Islet of Langerhans (tissue), 1 donor: Measurements from ENCODE around the gene S100B.

ENCODE experiments used
- FAIRE-seq: peaks from one replicate; lab custom pipeline; 2011; peaks lifted over from hg19 to GRCh38; lab: Jason Lieb, UNC

Gene S100B

DNA sequence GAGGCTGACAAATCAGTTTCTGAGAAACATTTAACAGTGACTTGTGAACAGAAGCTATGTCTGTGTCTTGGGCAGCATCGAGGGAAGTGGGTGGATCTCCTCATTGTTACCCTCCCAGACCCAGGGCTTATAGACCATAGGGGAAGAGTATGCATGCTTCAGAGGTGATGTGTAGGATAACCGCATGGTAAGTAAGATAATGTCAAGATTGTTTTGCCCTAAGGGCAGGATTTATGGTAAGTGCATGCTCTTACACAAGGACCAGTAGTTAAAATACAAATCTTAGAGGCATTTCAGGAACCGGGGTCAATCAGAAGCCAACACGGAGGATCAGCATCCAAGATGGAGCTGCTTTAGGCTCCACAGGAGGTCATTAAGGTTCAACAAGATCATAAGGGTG, 22.8 kb upstream of the S100B start:
- FAIRE-seq: no peak

DNA sequence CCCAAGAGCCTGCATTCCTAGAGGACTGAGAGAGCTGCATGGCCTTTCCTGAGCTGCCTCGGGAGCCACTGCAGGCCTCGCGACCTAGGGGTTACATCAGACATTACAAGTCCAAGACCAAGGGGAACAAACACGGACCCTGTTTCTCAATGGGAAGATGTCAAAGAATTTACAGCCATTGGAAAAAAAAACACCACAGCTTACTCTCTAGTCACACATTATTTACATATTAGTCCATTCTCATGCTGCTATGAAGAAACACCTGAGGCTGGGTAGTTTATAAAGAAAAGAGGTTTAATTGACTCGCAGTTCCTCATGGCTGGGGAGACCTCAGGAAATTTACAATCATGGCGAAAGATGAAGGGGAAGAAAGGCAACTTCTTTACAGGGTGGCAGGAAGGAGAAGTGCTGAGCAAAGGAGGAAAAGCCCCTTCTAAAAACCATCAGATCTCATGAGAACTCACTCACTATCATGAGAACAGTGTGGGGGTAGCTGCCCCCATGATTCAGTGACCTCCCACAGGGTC, 22.2 kb upstream of the S100B start:
- FAIRE-seq: no peak

DNA sequence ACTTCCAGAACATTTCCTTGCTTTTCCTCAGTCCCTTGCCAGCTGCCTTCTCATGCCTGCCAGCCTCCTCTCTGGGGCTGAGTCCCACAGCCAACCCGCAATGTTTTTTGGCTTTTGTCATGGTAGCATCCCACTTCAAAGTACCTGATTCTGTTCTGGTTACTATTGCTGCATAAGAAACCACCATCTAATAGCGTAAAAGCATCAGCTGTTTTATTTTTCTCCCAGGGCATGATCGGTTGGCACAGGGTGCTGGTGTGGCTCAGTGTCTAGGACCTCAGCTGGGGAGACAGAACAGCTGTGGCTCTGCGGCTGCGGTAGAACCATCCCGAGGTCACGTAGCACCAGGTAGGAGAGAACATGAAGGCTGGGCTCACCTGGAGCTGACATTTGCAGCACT, 21.7 kb upstream of the S100B start:
- FAIRE-seq: no peak

DNA sequence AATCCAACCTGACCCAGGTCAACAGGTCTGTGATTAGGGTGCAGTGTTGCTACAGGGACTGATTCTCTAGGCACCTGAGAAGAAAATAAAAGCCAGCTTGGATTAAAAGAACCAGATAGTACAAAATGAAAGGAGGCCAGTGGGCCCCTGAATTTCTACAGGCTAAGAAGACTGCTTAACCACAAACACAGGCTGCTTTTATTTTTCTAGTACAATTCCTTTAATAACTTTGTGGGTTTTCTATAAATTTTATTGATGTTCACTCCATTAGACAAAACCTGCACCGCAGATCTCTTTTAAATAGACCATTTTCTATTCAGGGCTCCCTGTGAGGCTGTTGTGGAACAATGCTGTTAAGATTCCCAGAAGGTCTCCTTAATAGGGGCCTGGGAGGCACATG, 20.9 kb upstream of the S100B start:
- no peak for FAIRE-seq

DNA sequence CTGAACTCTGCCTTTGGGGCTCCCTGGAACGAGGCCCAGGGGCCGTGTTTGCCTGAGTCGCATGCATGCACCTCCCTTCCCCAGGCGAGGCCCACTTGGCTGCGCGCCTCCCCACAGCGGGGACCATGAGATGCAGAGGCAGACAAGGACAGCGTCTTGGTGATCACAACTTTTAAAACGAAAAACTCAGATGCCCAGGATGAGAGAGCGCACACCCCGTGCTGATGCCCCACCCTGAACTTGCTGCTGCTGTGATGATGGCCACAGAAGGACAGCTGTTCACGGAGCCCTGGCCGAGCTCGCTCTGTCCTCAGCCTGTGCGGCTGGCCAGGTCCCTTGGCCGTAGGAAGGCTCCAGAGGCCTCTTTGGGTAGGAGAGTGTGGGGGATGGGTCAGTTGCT, 19.2 kb upstream of the S100B start:
- FAIRE-seq: no peak

DNA sequence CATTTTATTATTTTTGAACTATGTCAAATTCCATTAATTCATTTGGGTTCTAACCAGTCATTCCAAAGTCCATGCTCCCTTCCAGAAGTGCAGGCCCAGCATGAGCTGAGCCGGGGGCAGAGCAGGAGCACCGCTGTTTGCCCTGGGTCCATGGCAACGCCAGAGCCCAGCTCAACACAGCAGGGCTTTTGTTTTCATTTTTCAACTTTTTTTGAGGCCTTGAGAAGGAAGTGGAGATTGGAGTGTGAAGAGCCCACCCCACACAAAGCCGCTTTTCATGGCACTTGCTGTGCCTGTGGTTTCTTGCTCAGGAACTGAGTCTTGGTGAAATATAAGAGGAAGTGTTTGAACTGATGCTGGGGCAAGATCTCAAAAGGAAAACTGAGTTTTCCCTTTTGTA, 17.3 kb upstream of the S100B start:
- no peak for FAIRE-seq

DNA sequence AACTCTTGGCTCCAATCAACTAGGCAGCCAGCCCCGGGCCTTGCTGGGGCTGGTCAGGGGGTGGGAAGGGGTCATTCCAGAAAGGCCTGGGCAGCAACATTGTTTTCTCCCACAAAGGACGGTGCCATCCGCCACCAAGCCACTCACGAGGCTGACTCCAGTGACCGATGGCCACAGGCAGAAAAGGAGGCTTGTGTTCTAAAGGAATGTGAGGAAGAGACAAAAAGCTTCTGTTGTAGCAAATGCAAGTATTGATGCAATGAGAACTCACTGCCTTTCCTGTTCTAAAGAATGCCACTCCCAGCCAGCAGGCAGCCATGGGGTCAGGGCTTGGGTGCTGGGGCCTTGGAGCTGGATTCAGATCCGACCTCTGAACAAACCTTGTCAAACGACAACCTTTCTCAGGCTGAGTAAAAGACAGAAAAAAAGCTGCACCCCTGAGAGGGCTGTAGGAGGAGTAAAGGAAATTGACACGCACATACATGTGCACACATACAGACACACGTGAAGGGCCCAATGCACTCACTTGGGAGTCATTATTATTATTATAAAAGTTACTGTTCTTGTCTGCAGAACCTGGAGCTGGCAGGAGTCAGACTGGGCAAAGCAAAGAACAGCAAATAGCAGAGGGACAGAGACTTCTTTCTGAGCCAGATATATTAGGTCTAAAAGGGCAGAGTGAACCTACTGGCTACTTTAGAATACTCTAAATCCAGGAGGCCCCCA, 16.7 kb upstream of the S100B start:
- no peak for FAIRE-seq

DNA sequence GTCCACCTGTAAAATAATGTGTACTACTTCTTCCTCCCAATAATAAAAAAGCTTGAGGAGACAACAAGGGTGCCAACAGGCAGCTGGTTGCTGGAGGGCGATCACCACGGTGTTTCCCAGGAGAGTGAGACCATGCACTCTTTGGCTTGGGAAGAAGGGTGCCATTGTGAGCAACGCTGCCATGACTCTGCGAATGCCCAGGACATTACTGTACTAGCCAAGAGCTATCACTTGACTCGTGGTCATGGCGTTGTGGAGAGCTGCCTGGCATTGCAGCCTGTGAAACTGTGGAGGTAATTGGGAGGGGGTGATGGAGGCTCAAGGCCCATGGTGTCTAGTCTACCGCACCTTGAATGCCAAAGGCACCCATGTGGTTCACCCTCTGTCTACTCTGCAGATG, 16.0 kb upstream of the S100B start:
- FAIRE-seq: no peak

DNA sequence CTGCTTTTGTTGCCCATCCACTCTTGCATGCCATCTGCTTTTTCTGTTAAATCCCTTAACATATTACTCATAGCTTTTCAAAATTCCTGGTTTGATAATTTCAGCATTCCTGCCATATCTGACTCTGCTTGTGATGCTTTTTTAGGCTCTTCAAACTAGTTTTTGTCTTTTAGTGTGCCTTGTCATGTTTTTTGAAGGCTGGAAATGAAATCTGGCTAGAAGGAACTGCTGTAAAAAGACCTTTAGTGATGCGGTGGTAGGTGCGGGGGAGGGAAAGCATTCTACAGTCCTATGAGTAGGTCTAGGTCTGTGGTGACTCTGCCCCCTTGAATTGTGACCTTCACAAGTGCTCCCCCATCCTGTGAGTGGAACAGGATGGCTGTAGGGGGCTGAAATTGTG, 15.0 kb upstream of the S100B start:
- no peak for FAIRE-seq

DNA sequence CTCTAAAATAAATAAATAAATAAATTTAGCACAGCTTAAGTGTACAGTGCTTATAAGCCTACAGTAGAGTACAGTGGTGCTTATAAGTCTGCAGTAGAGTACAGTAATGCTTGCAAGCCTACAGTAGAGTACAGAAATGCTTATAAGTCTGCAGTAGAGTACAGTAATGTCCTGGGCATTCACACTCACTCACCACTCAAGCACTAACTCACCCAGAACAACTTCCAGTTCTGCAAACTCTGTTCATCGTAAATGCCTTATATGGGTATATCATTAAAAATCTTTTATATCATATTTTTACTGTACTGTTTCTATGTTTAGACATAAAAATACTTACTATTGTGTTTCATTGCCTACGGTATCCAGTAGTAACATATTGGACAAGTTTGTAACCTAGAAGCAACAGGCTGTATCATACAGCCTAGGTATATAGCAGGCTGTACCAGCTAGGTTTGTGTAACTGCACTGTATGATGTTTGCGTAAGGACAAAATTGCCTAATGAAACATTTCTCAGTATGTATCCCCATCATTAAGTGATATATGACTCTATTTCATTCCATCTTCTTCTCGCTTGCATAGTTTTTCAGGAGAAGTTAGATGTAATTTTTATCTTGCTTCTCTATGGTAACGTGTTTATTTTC, 14.0 kb upstream of the S100B start:
- no peak for FAIRE-seq

DNA sequence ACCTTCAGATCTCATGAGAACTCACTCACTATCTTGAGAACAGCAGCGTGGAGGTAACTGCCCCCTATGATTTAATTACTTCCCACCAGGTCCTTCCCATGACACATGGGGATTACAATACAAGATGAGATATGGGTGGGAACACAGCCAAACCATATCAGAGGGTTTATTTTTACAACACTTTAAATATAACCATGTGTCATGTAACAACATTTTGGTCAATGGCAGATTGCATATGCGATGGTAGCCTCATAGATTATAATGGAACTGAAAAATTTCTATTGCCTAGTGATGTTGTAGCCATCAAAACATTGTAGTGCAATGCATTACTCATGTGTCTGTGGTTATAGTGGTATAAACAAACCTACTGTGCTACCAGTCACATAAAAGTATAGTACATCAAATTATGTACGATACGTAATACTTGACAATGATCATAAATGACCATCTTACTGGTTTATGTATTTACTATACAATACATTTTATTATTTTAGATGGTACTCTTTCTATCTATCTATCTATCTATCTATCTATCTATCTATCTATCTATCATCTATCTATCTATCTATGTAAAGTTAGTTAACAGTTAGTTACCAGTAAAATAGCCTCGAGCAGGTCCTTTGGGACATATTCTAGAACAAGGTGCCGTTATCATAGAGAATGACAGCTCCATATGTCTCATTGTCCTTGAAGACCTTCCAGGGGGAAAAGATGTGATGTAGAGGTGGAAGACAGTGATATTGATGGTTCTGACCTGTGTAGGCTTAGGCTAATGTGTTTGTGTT, 12.6 kb upstream of the S100B start:
- FAIRE-seq: no peak

DNA sequence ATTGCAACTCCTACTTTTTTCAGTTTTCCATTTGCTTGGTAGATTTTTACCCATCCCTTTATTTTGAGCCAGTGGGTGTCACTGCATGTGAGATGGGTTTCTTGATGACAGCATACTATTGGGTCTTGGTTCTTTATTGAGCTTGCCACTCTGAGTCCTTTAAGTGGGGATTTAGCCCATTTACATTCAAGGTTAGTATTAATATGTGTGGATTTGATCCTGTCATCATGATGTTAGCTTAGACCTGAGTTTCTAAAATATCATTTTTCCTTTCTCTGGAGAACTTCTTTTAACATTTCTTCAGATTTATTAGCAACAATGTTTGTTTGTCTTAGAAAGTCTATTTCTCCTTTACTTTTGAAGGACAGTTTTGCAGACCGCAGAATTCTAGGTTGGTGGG, 11.8 kb upstream of the S100B start:
- FAIRE-seq: no peak

DNA sequence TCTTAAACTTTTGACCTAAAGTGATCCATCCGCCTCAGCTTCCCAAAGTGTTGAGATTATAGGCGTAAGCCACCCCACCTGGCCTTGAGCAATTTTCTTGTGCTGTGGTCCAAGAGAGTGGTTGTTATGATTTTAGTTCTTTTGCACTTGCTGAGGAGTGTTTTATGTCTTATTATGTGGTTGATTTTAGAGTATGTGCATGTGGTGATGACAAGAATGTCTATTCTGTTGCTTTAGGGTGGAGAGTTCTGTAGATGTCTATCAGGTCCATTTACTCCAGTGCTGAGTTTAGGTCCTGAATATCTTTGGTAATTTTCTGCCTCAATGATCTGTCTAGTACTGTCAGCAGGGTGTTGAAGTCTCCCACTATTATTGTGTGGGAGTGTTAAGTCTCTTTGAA, 11.2 kb upstream of the S100B start:
- no peak for FAIRE-seq

DNA sequence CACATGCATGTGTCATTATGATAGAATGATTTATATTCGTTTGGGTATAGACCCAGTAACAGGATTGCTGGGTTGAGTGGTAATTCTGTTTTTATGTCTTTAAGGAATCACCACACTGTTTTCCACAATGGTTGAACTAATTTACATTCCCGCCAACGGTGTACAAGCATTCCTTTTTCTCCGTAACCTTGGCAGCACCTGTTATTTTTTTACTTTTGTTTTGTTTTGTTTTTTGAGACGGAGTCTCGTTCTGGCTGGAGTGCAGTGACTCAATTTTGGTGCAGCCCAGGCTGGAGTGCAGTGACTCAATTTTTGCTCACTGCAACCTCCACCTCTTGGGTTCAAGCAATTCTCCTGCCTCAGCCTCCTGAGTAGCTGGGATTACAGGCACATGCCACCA, 8.5 kb upstream of the S100B start:
- FAIRE-seq: no peak

DNA sequence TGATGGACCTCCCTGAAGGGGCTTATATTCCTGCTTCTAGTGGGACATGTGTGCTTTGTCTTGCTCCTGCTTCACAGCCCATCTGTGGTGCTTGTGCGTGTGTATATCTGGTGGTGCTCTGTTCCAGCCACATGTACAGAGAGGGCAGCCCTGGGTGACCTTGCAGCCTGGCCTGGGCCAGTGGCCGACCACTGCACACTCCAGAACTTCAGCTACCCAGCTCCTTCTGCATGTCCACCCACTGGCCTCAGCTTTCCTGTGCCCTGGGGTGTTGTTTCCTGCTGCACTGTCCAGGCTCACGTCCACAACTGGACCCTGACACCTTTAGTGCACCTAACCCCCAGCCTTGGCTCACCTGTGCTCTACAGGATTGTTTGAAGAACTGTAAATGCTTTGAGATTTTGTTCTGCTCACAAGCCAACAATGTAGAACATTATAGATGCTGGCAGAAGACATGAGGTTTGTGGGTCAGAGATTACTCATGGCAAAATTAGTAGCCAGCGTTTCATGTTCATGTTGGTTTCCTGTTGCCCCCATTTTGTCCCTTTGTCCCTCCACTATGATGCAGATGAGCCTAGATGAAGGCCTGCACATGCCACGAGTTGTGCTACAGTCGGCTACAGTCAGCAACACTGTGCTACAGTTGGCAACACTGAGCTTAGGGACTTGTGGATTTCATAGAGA, 5.3 kb upstream of the S100B start:
- no peak for FAIRE-seq

DNA sequence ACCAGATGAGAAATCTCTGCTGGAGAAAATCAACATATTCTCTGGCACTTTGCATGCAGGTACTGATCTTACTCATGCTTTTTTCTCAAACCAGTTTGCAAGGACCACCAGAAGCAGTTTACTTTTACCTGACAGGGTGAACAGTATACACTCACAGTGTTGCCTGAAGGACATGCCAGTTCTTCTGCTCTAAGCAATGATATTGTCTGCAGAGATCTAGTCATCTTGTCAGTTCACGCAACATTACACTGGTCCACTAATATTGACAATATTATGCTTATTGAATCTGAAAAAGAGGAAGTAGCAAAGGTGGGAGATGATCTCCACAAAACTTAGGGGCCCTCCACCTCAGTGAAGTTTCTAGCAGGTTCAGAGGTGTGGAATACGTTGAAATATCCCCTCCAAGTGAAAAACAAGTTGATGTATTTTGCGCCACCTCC, 3.8 kb upstream of the S100B start:
- FAIRE-seq: no peak

DNA sequence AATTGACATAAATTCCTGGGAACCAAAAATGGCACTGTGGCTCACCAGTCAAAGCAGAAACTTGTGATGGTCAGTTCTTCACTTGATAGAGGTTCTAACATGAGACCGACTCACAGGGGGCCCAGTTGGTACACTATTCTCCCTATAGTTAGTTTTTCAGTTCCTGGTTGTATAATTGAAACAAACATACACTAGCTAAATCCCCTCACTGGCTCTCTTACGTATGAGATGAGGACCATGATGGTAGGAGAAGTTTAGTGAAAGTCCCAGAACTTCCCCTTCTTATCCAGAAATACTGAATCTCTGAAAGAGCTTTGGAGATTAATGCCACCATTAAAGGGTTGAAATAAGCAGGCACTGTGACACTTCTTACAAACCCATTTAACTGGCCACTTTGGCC, 2.8 kb upstream of the S100B start:
- no peak for FAIRE-seq

DNA sequence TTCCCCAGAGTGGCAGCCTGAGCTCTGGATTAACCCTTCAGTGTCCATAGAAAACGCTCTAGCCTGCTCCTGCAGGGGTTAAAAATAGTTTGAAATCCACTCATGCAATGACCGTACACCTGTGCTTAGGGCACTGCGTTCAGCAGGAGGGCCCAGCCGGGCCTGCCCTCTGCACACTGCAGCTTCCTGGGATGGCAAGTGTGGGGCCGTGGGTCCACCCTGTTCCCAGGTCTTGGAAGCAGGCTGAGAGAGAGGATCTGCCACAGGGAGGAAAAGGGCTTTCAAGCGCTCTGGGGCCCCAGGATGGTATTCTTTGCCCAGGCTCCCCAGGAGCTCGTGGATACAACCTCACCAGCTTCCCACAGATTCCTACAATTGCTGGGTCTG, 1.5 kb upstream of the S100B start:
- no peak for FAIRE-seq

DNA sequence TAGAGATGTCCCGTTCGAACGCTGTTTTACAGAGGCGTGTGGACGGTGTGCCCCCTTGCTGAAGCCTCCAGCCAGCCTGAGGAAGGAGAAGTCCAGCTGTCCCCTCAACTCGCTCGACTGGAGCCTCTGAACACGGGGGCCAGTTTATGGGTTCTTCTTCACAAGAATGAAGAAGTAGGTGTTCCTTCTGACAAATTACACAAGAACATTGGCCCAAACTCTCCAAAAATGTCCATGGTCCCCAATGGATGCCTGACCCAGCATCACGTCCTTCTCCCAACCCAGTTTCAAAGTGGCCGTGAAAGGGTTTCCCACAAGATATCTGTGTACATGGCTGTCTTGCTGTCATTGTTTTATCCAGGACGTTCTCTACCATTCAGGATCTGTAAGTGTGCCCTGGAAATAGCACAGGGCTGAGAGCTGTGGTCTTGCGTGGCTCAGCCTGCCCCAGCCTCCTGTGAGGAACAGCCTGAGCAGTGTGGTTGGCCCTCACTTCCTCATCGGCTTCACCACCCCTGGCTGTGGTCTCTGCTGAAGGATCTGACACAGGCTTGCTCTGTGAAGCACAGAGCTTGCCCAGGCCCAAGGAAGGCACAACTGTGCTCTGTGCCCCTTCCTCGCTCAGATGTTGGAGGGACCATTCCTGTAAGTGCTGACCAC, 1.0 kb upstream of the S100B start:
- FAIRE-seq: no peak

DNA sequence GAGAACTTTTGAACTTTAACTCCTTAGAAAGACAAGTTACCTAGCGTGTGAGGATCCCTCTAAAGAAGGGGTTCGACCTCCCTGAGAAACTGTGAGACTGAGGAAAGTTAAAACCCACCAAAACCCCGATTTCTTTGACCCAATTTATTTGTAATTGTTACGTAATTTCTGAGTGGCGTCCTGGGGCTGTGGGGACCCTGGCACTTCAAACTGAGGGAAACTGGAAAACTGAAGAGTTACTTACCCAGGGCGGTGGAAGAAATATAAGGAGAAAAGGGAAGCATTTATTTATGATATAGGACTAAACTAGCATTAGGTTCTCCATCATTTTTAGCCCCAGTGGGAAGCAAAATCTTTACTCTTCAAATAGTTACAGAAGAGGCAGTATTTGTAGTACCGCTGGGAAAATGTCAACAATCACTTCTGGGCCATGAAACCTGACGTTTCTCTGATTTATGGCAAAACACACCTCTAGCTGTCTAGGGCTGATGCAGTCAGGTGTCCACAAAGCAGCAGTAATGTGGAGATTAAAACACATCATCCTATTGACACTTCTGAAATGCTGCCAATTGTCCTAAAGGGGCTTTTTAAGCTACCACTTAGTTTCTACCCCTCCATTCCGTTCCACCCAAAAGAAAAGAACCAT, 430 bp downstream of the S100B start:
- FAIRE-seq: no peak

DNA sequence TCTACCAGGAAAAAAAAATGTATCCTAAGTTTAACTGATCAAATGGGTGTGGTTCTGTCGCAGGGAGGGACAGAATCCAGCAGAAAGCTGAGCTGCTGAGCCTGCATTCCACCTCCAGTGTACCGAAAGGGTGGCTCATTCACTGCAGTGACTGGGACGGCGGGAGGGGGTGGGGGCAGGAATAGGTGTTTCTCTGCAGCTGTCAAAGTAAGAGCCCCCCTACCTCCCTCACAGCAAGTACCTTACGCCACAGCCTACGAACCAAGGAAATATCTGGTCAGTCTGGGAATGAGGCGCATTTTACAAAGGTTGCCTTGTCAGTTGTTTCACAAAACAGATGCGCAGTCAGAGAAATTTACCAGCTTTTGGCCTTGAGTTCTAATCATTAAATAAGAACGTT, 1.7 kb downstream of the S100B start:
- no peak for FAIRE-seq

DNA sequence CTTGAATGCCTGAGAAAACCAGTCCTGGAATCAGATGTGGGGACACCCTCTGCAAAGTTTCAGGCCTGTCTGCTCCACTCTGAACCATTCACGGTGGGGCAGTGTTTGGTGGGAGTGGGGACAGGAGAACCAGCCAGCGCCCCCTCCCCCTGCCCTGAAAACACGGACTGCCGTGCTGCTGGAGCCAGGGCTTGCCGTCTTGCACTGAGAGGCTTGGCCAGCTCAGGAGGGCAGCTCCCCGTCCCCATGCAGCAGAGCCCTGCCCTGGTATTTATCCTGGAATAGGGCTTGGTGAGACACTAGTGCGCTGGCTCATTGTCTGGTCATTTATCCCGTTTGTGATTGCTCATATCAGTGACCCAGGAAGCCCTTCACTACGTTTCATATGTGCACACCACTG, 3.9 kb downstream of the S100B start:
- FAIRE-seq: no peak
